Measurements from ENCODE around the gene NRXN3.
"Not testable (repeated sequence)": the region's sequence is repeated elsewhere in the genome, so short reads cannot be mapped to it uniquely, and the experiment has no call there.

NRXN3 gene

DNA sequence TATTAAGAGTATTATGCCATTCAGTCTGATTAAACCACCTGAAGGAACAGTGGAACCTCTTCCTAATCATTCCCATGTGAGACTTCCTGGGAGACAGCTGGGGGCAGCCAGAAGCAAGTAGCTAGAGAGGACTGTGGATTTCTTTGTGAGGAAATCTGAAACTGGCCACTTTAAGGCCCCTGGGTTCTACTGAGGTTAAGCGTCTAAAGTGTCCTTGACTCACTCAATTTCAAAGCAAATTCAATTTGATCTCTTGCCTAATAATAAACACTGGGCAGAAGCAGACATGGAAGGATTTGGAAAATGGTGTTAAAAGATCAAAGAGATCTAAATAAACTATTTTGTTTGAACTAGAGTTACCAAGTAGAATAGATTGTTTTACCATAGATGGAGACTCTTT, 909.9 kb downstream of the NRXN3 start:
- no peak for DNase-seq (ENCODE audit: low spot score)

DNA sequence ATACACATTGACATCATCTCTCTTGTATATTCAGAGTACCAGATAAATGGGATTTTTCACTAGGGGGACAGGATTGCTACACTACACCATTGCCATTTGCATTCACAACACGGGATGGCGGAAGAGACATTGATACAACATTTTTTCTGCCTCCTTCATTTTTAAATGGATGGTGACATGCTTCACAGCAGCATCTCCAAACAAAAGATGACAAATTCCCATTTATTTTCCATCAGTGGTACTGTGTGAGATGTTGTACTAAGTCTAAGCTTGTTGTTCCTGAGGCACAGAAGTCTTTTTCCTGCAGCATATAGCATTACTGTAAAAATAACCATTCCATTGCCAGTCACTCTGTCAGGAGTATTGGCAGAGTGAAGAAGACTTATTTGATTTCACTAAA, 912.7 kb downstream of the NRXN3 start:
- no peak for DNase-seq (ENCODE audit: low spot score)

DNA sequence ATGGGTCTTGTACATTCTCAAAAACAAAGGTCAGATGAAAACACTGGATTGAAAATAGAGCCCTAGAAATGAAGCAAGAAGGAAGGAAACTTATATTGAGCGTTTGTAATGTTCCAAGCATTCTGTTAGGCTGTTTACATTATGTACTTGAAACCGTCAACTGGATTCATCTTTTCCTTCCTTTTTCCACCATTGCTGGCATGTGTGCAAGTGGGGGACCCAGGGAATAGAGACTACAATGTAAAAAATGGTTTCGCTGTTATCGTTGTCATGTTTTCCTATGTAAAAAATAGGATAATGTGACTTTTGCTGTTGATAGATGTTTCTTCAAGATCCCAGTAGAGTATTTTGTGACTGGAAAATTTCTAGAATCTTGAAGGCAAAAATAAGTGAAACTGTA, 913.2 kb downstream of the NRXN3 start:
- no peak for DNase-seq (ENCODE audit: low spot score)

DNA sequence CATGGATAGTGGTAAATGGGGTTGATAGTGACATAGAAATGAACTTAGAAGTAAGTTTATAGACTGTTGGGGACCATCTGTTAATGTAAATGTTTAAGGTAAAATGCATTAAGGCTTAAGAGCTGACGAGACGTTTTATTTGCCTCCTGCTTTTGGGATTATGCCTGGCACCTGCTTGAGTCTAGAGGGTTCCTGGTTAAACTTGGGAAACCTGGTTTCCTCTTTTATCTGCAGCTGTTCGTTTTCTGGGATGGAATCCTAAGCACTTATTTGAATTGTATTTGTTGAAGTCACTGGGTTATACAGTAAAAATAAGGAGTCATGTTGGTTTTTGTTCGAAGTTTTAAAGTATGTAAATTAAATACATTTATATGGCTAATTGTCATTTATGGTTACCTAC, 914.7 kb downstream of the NRXN3 start:
- no peak for DNase-seq (ENCODE audit: low spot score)

DNA sequence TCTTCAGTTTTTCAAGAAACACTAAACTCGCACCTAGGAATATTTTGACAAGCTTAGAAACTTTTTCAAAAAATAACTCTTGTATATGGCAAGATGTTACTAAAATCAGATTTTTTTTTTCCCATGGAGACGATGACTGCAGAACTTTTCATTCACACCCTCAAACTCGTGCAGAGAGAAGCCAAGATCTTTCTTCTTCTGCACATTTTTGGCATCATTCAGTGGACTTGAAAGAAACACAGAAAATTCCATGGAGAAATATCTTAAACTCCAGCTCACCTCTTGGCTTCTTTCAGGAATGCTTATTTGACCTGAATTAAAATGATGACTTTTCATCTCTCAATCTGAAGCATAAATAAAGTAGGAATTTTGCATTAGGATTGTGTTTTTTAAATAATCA, 919.4 kb downstream of the NRXN3 start:
- DNase-seq (ENCODE audit: low spot score): no peak

DNA sequence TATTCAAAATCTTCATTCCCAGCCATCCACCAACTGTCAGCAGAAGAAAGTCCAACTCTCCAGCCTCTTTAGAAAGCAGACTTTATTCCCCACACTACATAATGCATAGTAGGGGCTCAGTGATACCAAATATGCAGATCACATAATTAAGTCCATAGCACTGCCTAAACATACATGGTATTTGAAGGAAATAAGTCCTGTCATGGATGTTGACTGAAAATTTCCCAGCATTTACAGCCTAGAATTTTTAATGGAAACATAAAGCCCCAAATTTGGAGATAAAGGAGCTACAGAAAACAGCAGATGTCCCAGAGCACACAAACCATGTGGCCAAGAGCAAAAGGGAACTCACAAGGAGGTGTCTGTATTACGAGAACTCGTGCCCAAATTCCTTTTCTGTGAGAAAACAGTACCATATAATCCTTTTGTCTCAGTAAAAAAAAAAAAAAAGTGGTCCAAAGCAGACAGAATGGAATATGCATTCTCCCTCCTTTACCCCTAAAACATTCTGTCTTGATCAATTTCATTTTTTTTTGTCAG, 920.5 kb downstream of the NRXN3 start:
- DNase-seq (ENCODE audit: low spot score): no peak

DNA sequence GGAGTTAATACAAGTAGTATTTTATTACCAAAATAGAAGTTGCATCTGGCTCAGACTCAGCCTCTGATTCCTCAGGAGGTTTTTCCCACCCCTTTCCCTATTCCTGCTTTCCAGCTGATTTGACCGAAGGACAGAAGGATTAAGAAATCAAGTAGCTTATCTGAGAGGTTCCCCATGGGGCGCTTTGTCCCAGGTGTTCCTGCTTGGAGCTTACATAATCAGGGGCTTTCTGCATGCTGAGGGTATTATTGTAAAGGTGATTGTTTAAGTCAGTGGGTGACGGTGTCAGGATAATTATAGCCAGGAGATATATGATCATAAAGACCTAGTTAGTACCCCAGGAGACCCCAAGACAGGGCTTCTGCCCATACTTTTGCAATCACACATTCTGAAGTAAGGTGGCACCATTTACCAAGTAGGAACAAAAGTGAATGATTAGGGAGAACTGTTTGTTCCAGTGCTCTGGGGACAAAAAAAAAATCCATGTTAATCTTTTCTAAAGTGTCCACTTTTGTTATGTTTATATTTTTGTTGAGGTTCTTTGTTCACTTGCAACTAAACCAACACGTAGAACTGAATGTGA, 921.3 kb downstream of the NRXN3 start:
- DNase-seq (ENCODE audit: low spot score): no peak

DNA sequence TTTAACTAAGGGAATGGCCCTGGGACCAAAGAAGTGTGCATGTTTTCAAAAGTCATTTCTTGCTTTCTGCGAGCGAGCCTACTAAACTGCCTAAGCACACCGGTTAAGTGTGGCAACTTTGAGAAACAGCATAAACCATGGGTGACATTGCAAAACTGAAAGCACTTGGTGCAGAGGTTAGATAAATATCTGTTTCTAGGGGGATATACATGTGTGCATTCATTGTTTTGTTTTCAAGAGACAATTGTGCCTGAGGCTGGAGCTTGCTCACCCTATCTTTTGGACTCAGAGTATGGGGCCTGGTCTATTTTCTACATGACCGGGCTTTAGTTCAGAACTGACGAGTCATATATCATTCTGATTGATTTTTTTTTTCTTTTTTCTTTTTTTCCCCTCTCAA, 923.4 kb downstream of the NRXN3 start:
- DNase-seq (ENCODE audit: low spot score): no peak

DNA sequence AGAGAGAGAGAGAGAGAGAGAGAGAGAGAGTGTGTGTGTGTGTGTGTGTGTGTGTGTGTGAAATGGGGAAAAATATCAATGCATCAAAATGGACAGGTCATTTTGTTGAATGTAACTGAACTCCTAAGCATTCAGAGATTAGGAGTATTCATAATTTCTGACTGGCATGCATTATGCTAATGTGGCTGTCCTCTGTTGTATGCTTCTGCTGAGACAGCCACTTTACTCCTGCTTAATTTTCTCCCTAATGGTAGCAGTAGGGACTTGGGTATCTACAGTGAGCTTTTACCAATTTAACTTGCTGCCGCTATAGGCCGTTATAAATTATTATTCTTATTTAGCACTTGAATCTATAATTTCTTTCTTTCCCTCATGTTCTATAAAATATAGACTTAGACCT, 924.8 kb downstream of the NRXN3 start:
- no peak for DNase-seq (ENCODE audit: low spot score)

DNA sequence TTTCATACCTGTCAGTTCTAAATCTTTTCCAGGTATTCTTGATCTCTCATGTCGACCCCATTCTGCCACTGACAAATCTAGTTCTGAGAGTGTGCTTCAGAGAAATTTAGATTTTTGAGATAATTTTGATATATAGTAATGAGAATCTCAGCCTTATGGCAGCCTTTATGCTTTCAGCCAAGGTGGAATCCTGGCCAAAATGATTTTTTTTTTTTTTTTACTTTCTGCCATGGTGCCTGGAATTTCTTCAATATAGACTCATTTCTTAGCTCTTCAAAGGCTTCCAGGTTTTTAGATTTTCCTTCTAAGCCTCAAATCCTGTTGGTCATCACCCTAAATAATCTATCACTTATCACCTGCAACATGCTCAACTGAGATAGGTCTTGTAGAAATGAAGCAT, 926.6 kb downstream of the NRXN3 start:
- no peak for DNase-seq (ENCODE audit: low spot score)

DNA sequence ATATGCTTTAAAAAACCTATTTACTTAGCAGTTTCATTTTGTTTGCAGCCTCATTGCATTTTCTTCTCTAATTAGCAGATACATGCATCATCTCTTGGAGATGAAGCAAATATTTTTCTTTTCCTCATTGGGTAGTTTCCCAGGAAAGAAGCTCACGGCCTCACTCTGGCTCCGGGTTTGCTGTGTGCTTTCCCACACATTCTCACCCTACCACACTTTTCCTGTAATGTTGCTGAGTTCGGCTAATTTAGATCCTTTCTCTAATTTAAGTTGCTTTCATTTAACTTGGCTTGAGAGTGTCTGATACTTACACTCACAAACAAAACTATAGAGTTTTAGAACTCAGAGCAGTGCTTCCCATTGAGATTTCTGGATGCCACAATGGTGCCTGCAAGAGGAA, 928.2 kb downstream of the NRXN3 start:
- no peak for DNase-seq (ENCODE audit: low spot score)

DNA sequence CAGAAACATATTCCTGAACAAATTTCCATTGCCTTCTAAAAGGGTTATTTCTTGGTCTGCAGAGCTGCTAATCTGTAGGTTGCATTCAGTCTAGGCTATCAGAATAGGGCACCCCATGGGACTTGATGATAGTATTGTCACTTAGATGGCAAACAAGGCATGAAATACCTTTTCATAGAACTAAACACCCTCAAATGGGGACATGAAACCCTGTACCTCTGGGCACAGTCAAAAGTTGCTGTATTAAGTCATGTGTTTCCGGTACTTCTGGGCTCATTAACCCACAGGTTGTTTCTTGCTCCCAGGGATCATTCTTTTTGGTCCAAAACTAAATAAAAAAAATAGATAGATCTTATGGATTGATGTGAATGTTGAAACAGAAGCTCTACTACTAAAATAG, 930.4 kb downstream of the NRXN3 start:
- no peak for DNase-seq (ENCODE audit: low spot score)

DNA sequence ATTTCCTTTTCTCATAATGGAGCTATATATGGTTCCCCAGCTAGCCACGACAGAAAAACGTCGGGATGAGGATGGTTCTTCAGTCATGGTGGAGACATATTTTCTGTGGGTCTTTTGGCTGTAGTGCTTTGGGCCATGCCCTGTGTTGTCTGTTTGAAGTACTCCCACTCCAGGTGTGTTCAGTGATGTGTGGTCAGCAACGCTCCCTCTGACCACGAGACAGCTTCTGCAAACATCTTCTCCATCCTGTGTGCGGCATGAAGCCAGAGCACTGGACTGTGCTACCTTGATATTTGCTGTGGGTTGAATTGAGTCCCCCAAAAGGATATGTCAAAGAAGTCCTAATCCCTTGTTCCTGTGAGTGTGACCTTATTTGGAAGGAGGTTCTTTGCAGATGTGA, 931.2 kb downstream of the NRXN3 start:
- DNase-seq (ENCODE audit: low spot score): no peak

DNA sequence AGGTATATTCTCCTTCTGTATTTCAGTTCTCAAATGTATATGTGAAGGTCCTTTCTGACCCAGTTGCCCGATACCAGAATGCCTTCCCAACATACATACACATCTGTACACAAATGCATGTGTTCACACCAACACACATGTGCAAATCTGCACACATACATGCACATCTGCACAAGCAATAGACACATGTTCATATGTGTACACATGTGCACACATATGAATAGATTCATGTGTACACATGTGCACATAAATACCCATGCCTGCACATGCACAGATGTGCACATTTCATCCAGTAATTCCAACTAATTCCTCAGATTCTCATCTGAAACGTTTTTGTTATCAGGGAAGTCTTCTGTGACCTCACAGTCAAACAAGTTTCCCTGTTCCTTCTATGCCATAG, 933.6 kb downstream of the NRXN3 start:
- DNase-seq (ENCODE audit: low spot score): no peak

DNA sequence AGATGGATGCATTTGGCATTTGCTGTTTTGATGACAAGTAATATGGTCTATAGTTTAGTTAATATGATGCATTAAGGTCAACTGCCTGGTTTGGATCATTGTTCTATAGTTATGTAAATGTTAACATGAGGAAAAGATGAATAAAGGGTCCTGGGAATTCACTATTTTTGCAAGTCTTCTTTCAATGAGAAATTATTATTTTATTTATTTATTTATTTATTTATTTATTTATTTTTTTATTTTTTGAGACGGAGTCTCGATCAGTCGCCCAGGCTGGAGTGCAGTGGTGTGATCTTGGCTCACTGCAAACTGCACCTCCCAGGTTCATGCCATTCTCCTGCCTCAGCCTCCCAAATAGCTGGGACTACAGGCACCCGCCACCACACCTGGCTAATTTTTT, 940.4 kb downstream of the NRXN3 start:
- DNase-seq (ENCODE audit: low spot score): not testable (repeated sequence)

DNA sequence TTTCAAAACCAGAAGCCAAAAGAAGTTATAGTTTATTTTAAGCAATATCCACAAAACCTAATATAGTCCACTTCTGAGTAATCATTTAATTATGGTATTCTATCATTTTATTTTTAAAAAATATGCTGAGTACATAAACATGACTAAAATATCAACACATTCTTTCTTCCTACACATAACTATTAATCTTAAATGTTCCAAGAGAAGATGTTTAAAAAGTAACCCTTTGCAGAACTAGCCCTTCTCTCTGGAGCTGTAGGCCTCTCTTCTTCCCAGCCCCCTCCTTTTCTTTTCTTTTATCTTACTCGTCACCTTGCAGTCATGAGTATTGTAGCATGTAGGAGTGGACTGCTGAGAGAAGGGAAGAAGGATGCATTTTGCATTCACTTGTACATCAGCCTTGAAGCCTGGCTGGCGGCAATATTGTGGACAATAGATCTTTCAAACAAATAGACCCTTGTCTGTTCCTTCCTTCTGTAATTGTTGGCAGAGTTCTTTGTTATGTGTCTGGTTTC, 941.9 kb downstream of the NRXN3 start:
- no peak for DNase-seq (ENCODE audit: low spot score)

DNA sequence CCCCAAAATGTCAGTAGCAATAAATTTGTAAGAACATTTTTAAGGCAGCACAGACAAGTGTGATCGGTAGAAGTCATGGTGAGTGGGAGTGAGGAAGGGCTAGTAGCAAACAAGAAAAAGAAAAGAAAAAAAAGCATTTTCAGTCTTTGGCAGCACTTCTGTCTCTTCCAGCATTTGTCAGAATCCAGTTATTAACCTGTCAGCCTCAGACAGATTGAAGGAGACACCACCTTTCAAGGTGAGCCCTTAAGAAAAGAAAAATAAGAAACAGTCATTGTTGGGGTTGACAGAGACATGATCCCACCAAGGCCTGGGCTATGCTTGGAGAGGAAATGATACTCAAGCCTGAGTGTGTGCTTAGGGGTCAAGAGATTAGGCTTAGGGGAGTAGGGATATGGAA, 947.4 kb downstream of the NRXN3 start:
- no peak for DNase-seq (ENCODE audit: low spot score)

DNA sequence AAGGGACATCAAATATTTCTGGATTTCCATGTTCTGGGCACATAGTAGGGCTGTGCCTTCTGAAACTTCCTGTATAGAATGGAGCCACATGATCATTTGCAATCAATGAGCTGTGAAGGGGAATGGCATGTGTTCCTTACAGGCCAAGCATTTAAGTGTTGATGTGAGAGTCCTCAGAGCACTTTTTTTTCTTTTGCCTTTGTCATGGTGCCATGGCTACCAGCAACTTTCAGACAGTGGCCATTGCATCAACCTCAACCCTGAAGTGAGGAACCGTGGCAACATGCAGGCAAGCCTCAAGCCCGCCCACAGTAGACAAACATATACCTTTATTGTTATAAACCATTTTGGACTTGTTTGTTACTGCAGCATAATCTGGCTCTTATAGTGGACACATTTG, 948.1 kb downstream of the NRXN3 start:
- DNase-seq (ENCODE audit: low spot score): no peak

DNA sequence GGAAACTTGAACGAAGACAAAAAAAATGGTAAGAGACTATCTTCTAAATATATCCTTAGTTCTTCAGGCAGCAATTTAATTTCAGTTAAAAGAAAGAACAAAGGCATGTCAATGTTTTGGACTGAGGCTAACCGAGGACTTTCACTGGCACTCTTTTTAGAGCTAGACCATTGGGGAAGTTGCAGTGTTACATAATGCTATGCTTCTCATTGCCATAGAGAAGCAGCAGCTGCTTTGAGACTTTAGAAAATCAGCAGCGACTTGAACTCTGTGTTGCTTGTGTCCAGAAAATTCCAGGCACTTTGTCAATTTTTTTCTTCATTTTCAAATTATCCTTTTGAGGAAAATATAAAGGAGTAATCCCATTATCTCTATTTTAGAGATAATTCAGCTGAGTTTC, 964.2 kb downstream of the NRXN3 start:
- peak; percentile 34 for DNase-seq (ENCODE audit: low spot score)

DNA sequence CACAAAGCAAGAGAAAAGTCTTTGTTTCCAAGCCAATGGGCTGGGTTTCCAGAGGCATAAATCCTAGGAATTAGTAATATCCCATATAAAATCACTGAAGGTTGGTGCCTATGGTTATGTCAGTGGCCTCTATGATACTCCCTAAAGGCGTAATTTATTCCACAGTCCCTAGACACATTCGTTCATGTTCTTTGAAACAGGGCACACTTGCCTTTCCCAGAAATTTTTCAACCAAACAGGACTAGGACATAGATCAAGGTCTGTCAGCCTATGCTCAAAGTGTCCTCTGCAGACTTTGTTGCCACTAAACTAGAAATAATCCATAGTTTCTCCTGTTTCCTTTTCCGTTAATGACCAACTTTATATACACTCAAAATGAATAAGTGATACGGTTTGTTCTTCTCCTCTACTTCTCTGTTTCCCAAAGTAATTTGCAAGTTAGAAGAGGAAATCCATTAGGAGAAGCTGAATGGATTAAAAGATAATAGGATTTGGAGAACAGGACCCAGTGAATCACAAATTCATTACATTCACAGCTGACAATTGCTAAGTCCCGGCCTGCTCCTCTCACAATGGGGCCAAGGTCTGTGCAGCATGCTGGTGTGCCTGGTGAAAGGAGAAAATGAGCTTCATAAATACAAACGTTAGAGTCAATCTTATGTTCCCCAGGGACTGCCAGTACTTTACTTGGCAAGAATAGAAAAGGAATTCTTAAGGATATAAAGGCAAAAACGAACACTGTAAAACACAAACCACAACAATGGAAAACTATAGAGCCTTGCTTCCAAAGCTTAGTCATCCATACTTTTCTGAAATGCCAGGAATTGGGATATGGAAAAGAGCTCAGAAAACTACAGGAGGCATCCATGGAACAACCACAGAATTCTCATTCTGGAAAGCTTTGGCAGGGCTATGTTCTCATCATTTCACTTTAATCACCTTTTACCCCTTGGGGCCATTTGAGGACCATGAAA, 966.2 kb downstream of the NRXN3 start:
- DNase-seq (ENCODE audit: low spot score): no peak

DNA sequence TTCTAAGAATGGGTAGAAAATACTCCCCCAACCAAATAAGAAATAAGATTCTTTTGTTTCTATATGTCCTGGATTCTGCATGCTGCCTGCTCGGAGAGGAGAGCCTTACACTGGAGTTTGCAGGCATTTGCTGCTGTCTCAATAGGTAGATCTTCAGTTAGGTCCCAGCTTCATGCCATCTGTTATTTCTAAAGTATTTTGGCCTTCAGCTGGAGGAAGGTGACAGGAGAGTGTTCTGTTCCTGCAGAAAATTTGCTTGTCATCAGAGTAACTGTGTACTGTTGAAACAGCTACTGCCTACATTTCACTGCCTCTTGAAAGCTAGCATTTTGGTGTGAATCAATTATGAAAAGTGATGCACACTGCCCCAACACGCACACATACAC, 966.9 kb downstream of the NRXN3 start:
- DNase-seq (ENCODE audit: low spot score): no peak

DNA sequence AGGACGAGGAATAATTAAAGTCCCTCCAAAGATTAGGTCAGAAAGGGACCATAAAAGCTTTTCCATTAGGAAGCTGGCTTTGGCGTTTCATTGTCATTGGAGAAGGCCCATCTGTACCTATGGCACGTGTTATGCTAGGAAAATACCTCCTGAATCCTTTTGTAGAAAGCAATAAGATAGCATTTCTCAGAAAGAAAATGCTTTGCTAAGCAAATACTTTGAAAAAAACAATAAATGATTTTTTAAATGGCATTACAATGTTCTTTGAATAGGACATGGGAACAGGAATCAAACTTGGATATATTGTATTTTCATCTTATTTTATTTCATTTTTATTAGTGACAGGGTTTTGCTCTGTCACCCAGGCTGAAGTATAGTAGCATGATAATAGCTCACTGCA, 967.7 kb downstream of the NRXN3 start:
- DNase-seq (ENCODE audit: low spot score): no peak

DNA sequence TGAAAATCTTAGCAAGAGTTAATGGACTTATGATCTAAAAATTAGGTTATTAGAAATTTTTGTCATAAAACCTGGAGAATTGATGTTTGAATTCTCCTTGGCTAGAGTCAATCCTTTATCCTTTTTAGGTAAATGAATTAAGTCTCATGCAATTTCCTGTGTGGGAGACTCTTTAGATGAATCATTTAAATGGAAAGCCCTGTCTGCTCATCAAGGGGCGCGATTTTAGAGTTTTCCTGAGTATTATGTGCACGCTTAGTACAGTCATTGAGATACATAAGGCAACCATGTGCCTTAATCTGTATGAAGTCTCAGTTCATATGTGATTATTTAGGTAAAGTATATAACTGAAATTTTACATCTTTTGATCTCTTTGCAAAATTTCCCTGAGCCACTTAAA, 974.7 kb downstream of the NRXN3 start:
- DNase-seq (ENCODE audit: low spot score): peak; percentile 49

Measured in putamen (tissue), 1 donor.